Loucy (cell line): ENCODE results near the gene CHST9.

Experiments
- H2AFZ ChIP-seq: fragments of 200-600 bp; sonication (generic); 2 replicates; pipeline ENCODE4 v1.6.0; 2016; ENCODE audit warnings: antibody characterized with exemption, mild to moderate bottlenecking, low read length, moderate library complexity
- H3F3A ChIP-seq: fragments of 200-600 bp; 2 replicates; pipeline ENCODE4 v1.6.0; 2016; ENCODE audit warnings: antibody characterized with exemption, low read depth, mild to moderate bottlenecking
- H3K27me3 ChIP-seq: fragments of 200-600 bp; sonication (generic); 2 replicates; pipeline ENCODE4 v1.6.1; 2014; ENCODE audit warnings: low read length, mild to moderate bottlenecking; ENCODE audit not compliant: insufficient read depth, poor library complexity, severe bottlenecking
- H3K36me3 ChIP-seq: fragments of 200-600 bp; sonication (generic); 2 replicates; pipeline ENCODE4 v1.6.1; 2016; ENCODE audit warnings: low read length; ENCODE audit not compliant: insufficient read depth
- H3K4me1 ChIP-seq: fragments of 200-600 bp; sonication (generic); 2 replicates; pipeline ENCODE4 v1.5.1; 2014; ENCODE audit warnings: low read length, mild to moderate bottlenecking; ENCODE audit not compliant: insufficient read depth, poor library complexity, severe bottlenecking
- H3K4me2 ChIP-seq: fragments of 200-600 bp; sonication (generic); 2 replicates; pipeline ENCODE4 v1.6.0; 2014; ENCODE audit warnings: antibody characterized with exemption, low read length, low read depth, mild to moderate bottlenecking; ENCODE audit not compliant: poor library complexity, severe bottlenecking
- H3K4me3 ChIP-seq: fragments of 200-600 bp; sonication (generic); 2 replicates; pipeline ENCODE4 v1.5.1; 2014; ENCODE audit warnings: low read length, mild to moderate bottlenecking, mixed read lengths; ENCODE audit not compliant: poor library complexity, severe bottlenecking
- H3K79me2 ChIP-seq: fragments of 200-600 bp; sonication (generic); 2 replicates; pipeline ENCODE4 v1.6.1; 2014; ENCODE audit warnings: low read length; ENCODE audit not compliant: insufficient read depth
- H3K9ac ChIP-seq: fragments of 200-600 bp; sonication (generic); 2 replicates; pipeline ENCODE4 v1.6.0; 2014; ENCODE audit warnings: mild to moderate bottlenecking, low read depth, low read length, moderate library complexity; ENCODE audit not compliant: poor library complexity, severe bottlenecking
- H3K9me2 ChIP-seq: fragments of 200-600 bp; sonication (generic); replicated peaks from 2 replicates; pipeline ENCODE4 v1.6.1; 2016; ENCODE audit warnings: low read depth, low read length, mixed read lengths
- H3K9me3 ChIP-seq: fragments of 200-600 bp; sonication (generic); 2 replicates; pipeline ENCODE4 v1.6.1; 2014; ENCODE audit warnings: mild to moderate bottlenecking, antibody characterized with exemption, low read length, low read depth; ENCODE audit not compliant: insufficient read depth
- H4K20me1 ChIP-seq: fragments of 200-600 bp; sonication (generic); 2 replicates; pipeline ENCODE4 v1.6.0; 2014; ENCODE audit warnings: antibody characterized with exemption, low read length, mild to moderate bottlenecking; ENCODE audit not compliant: insufficient read depth, poor library complexity, severe bottlenecking
- EZH2phosphoT487 ChIP-seq: fragments of 200-600 bp; IDR thresholded peaks from 2 replicates; pipeline ENCODE4 v1.6.1; 2018; ENCODE audit warnings: antibody characterized with exemption, mild to moderate bottlenecking, moderate library complexity, borderline replicate concordance
- TF ChIP-seq, protein P1 (sequence below): fragments of 200-600 bp; sonication (generic); conservative IDR thresholded peaks from 2 replicates; pipeline ENCODE4 v1.5.1; 2014; ENCODE audit warnings: mild to moderate bottlenecking, antibody characterized with exemption, low read length

CHST9 gene

DNA sequence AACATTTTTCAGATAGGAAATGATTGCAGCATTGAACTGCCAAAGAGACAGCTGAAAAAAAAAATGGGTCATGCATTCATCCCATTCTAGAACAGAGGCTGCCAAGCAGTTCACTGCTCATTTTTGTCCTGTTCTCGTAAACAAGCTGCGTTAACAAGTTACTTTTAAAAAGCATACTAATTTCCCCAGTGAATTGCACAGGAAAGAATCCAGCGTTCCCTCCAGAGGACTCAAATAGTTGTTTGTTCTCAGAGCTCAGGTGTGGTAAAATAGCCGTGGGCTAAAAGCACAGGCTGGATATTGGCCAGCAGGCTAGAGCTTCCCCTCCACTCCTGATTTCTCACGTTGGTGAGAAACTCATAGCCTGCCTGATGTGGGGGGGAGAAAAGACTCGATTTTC, 243.5 kb downstream of the CHST9 start:
- H3K4me2 ChIP-seq = no peak overlapping the region
- H3K9ac ChIP-seq = no peak overlapping the region
- no peak overlapping the region for H3K4me3 ChIP-seq
- no peaks in the 10 kb centered on the region for H3K27me3 ChIP-seq
- H3K9me3 ChIP-seq = no peaks in the 10 kb centered on the region
- TF ChIP-seq, protein P1, sequence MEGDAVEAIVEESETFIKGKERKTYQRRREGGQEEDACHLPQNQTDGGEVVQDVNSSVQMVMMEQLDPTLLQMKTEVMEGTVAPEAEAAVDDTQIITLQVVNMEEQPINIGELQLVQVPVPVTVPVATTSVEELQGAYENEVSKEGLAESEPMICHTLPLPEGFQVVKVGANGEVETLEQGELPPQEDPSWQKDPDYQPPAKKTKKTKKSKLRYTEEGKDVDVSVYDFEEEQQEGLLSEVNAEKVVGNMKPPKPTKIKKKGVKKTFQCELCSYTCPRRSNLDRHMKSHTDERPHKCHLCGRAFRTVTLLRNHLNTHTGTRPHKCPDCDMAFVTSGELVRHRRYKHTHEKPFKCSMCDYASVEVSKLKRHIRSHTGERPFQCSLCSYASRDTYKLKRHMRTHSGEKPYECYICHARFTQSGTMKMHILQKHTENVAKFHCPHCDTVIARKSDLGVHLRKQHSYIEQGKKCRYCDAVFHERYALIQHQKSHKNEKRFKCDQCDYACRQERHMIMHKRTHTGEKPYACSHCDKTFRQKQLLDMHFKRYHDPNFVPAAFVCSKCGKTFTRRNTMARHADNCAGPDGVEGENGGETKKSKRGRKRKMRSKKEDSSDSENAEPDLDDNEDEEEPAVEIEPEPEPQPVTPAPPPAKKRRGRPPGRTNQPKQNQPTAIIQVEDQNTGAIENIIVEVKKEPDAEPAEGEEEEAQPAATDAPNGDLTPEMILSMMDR = no peak
- TF ChIP-seq EZH2phosphoT487 = no peak
- no peaks in the 10 kb centered on the region for H3K79me2 ChIP-seq
- H2AFZ ChIP-seq = no peak overlapping the region
- no peaks in the 10 kb centered on the region for H3F3A ChIP-seq
- H3K9me2 ChIP-seq = no peaks in the 10 kb centered on the region
- peaks cover 18% of the 10 kb centered on the region for H3K4me1 ChIP-seq
- H3K36me3 ChIP-seq = no peaks in the 10 kb centered on the region
- H4K20me1 ChIP-seq = no peaks in the 10 kb centered on the region

DNA sequence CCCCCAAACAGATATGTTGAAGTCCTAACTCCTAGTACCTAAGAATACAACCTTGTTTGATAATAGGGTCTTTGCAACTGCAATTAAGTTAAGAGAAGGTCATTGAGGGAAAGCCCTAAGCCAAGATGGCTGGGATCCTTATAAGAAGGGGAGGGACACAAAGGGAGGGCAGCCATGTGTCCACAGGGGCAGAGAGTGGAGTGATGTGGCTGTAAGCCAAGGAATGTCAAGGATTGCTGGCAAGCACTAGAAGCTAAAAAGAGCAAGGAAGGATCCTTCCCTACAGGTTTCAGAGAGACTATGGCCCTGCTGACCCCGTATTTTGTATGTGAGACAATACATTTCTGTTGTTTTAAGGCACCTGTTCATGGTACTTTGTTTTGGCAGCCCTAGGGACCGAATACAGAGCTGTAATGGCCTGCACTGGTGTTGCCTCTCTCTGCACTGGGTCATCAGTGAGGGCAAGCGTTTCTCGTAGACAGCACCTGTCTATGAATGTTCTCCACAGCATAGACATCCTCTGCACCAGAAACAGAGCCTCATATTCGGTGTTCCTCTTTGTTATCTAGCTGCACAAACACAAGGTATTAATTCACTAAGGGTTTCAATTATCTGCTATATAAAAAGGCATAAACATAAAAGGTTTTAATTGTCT, 244.2 kb downstream of the CHST9 start:
- H3F3A ChIP-seq = no peaks in the 10 kb centered on the region
- H3K9me3 ChIP-seq = no peaks in the 10 kb centered on the region
- H3K27me3 ChIP-seq = no peaks in the 10 kb centered on the region
- peaks cover 18% of the 10 kb centered on the region for H3K4me1 ChIP-seq
- TF ChIP-seq, protein P1 = no peak
- no peak for TF ChIP-seq EZH2phosphoT487
- H3K4me3 ChIP-seq = no peak overlapping the region
- no peaks in the 10 kb centered on the region for H3K36me3 ChIP-seq
- H4K20me1 ChIP-seq = no peaks in the 10 kb centered on the region
- no peak overlapping the region for H3K9ac ChIP-seq
- H3K9me2 ChIP-seq = no peaks in the 10 kb centered on the region
- H3K79me2 ChIP-seq = no peaks in the 10 kb centered on the region
- H2AFZ ChIP-seq = no peak overlapping the region
- no peak overlapping the region for H3K4me2 ChIP-seq

DNA sequence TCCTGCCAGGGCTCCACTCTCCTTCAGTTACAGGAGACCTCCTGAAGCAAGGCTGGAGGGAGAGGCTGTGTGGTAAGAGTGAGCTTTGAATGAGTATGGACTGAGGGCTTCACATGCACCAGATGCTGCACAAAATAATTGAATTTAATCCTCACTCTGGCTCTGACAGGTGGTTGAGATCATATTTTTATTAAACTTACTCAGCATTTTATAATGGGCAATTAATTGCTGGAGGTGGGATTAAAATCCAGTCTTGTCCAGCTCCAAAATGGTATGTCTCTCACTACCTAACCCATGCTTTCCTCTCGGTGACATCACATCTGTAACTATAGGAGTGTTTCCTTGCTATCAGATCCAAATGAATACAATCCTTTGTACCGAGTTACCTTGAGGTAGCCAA, 253.4 kb downstream of the CHST9 start:
- Histone ChIP-seq H4K20me1 (no peaks in the 10 kb centered on the region), H3K9me3 (no peaks in the 10 kb centered on the region), H3K79me2 (no peaks in the 10 kb centered on the region), H3K4me2 (no peak overlapping the region), H3F3A (no peaks in the 10 kb centered on the region), H3K9me2 (no peaks in the 10 kb centered on the region), H3K27me3 (no peaks in the 10 kb centered on the region), H3K4me3 (no peak overlapping the region), H2AFZ (0 out of 2 replicates have a peak overlapping the region, but pooled peaks have one; percentile 42), H3K4me1 (peaks cover 24% of the 10 kb centered on the region), H3K36me3 (no peaks in the 10 kb centered on the region), H3K9ac (no peak overlapping the region)
- TF ChIP-seq EZH2phosphoT487 = no peak
- TF ChIP-seq, protein P1 = no peak
